Tibial nerve (tissue), 4 donors: ENCODE results near the gene SLC7A4.

Experiments
- EP300 ChIP-seq, 2 donors: sonication (generic); formaldehyde crosslinking; IDR thresholded peaks; one replicate each; pipeline ENCODE4 v1.6.1; 2017; ENCODE audit warnings: antibody characterized with exemption in 2 of 2, mild to moderate bottlenecking in 1 of 2
- POLR2A ChIP-seq, 2 donors: fragments of 450-650 bp; IDR thresholded peaks; one replicate each; pipeline ENCODE4 v1.6.1; 2017; ENCODE audit warnings: antibody characterized with exemption in 2 of 2, mild to moderate bottlenecking in 2 of 2, moderate library complexity in 2 of 2
- TF ChIP-seq, protein P1 (sequence below), 5 experiments: fragments of 200-600 bp in 3 of 5; fragments of 450-650 bp in 2 of 5; sonication (generic) in 3 of 5; IDR thresholded peaks; one replicate each; pipeline ENCODE4 v1.5.1; 2016 to 2019; ENCODE audit warnings: antibody characterized with exemption in 5 of 5, mild to moderate bottlenecking in 3 of 5, moderate library complexity in 2 of 5

- TF ChIP-seq POLR2A (IDR thresholded peaks at IDR 0.05) (no peak), EP300 (IDR thresholded peaks at IDR 0.05) (no peak)
- TF ChIP-seq, protein P1, sequence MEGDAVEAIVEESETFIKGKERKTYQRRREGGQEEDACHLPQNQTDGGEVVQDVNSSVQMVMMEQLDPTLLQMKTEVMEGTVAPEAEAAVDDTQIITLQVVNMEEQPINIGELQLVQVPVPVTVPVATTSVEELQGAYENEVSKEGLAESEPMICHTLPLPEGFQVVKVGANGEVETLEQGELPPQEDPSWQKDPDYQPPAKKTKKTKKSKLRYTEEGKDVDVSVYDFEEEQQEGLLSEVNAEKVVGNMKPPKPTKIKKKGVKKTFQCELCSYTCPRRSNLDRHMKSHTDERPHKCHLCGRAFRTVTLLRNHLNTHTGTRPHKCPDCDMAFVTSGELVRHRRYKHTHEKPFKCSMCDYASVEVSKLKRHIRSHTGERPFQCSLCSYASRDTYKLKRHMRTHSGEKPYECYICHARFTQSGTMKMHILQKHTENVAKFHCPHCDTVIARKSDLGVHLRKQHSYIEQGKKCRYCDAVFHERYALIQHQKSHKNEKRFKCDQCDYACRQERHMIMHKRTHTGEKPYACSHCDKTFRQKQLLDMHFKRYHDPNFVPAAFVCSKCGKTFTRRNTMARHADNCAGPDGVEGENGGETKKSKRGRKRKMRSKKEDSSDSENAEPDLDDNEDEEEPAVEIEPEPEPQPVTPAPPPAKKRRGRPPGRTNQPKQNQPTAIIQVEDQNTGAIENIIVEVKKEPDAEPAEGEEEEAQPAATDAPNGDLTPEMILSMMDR (IDR thresholded peaks at IDR 0.05): no peak
Observed at GRCh38 chr22:21025763-21026755, 6.3 kb downstream of the SLC7A4 start.
